22Rv1 (cell line): ENCODE measurements around the gene MN1.

Experiments used
- CTCF ChIP-seq: fragments of 450-650 bp; IDR thresholded peaks from 2 replicates; pipeline ENCODE4 v1.5.1; 2017; ENCODE audit warnings: mild to moderate bottlenecking
- ZFX ChIP-seq: fragments of 450-650 bp; IDR thresholded peaks from 2 replicates; pipeline ENCODE4 v1.6.1; 2017; ENCODE audit warnings: antibody characterized with exemption, borderline replicate concordance

GRCh38 chr22:27809700-27810608 lies 8.4 kb upstream of the MN1 start:
- no peak for TF ChIP-seq CTCF
- no peak for TF ChIP-seq ZFX
